Thyroid gland (tissue), 4 donors: ENCODE results near the gene SNRPE. TPM values are rescaled to one million over a fixed set of nuclear protein-coding genes. Genes with fewer than 3 reads are reported as not detected.
"Not testable (repeated sequence)": the region's sequence is repeated elsewhere in the genome, so short reads cannot be mapped to it uniquely, and the experiment has no call there.

Experiments
- DNase-seq, 2 donors: peaks; one replicate each; pipeline ENCODE4 v3.0.0-alpha.2; 2019
- H3K27ac ChIP-seq, 3 donors: fragments of 200-600 bp; sonication (generic); 1 replicate in 2 of 3; 2 replicates in 1 of 3; pipeline ENCODE4 v1.5.1; 2016 to 2019; ENCODE audit warnings: mild to moderate bottlenecking in 1 of 3, moderate library complexity in 1 of 3
- H3K27me3 ChIP-seq: fragments of 200-600 bp; sonication (generic); one replicate; pipeline ENCODE4 v1.5.1; 2019
- H3K36me3 ChIP-seq, 2 donors: fragments of 200-600 bp; sonication (generic); one replicate each; pipeline ENCODE4 v1.5.1; 2016 to 2019
- H3K4me1 ChIP-seq, 2 donors: fragments of 200-600 bp; sonication (generic); one replicate each; pipeline ENCODE4 v1.5.1; 2017 to 2019
- H3K4me3 ChIP-seq, 3 donors: fragments of 200-600 bp; sonication (generic); replicated peaks in 1 of 3; 1 replicate in 2 of 3; 2 replicates in 1 of 3; pipeline ENCODE4 v1.5.1; 2016; ENCODE audit warnings: mild to moderate bottlenecking in 1 of 3
- H3K9me3 ChIP-seq: fragments of 200-600 bp; sonication (generic); one replicate; pipeline ENCODE4 v1.5.1; 2017
- POLR2A ChIP-seq, 2 donors: fragments of 450-650 bp; IDR thresholded peaks; one replicate each; pipeline ENCODE4 v1.6.1; 2017; ENCODE audit warnings: antibody characterized with exemption in 2 of 2, mild to moderate bottlenecking in 2 of 2, moderate library complexity in 1 of 2
- WGBS, 2 donors: methylation state at CpG; one replicate each; pipeline ENCODE4 v1.1.5; 2017; 5-methylcytosine and 5-hydroxymethylcytosine counted together
- intact Hi-C: fragments of 100-400 bp; cut with DNase I; formaldehyde crosslinking; loops from one replicate; pipeline ENCODE4 v1.15.1; 2023
- total RNA-seq, 4 donors: library from RNA; depleted of rRNA; stranded (reverse); fragments of >200 nt; gene quantifications; one replicate each; pipeline ENCODE4 v1.2.3, GENCODE V29; 2016
- TF ChIP-seq, protein P1 (sequence below), 6 experiments: fragments of 200-600 bp in 3 of 6; fragments of 450-650 bp in 3 of 6; sonication (generic) in 3 of 6; IDR thresholded peaks; one replicate each; pipeline ENCODE4 v1.5.1; 2016 to 2019; ENCODE audit warnings: antibody characterized with exemption in 6 of 6, mild to moderate bottlenecking in 2 of 6, inconsistent platforms in 1 of 6, moderate library complexity in 1 of 6

The SNRPE gene
- total RNA-seq, 4 donors from 2014 or later, result 21.9 to 54.7 (median 38.5) TPM

DNA sequence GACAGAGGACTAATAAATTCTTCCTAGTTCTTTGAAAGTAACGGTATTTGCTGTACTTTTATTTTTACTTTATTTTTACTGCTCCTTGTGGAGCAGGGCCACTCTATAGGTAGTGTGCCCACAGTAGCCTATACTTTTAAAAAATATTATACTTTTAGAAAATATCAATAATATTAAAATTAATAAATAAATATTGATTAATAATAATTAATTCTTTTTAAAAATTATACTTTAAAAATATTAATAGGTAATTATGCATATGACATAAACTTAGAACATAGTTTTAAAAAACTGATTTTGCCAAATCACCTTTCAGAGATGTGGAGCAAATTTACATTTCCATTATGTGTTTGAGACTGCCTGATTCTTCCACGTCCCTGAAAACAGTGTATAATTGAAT is 35.2 kb upstream of the SNRPE start:
- Histone ChIP-seq H3K27ac (no peak overlapping the region), H3K4me3 (no peak overlapping the region), H3K4me1 (no peaks in the 10 kb centered on the region), H3K27me3 (no peaks in the 10 kb centered on the region), H3K36me3 (peaks cover 37 to 46% of the 10 kb centered on the region in 2 donors), H3K9me3 (no peaks in the 10 kb centered on the region)
- TF ChIP-seq POLR2A (IDR thresholded peaks at IDR 0.05), result no peak
- TF ChIP-seq, protein P1, sequence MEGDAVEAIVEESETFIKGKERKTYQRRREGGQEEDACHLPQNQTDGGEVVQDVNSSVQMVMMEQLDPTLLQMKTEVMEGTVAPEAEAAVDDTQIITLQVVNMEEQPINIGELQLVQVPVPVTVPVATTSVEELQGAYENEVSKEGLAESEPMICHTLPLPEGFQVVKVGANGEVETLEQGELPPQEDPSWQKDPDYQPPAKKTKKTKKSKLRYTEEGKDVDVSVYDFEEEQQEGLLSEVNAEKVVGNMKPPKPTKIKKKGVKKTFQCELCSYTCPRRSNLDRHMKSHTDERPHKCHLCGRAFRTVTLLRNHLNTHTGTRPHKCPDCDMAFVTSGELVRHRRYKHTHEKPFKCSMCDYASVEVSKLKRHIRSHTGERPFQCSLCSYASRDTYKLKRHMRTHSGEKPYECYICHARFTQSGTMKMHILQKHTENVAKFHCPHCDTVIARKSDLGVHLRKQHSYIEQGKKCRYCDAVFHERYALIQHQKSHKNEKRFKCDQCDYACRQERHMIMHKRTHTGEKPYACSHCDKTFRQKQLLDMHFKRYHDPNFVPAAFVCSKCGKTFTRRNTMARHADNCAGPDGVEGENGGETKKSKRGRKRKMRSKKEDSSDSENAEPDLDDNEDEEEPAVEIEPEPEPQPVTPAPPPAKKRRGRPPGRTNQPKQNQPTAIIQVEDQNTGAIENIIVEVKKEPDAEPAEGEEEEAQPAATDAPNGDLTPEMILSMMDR (IDR thresholded peaks at IDR 0.05), result no peak
- no peak for DNase-seq
- intact Hi-C loops, result no loop called here
- WGBS, 2 donors, result 96 to 97% methylated on average over 2 of the region's 2 CpGs

DNA sequence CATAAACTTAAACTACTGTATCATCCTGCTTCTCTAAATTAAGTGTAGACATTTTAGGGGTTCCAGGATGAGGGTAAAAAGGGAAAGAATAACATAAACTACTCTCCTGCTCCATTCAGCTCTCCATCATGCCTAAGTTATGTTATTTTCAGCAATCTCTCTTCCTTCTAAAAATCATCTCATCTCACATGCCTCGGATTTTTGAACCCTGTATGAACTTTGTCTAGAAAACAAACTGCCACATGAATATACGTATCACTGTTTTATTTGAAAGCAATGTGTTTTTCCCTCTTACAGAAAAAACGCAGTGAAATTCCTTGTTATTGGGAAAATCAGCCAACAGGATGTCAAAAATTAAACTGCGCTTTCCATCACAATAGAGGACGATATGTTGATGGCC is 33.4 kb upstream of the SNRPE start:
- TF ChIP-seq, protein P1 (IDR thresholded peaks at IDR 0.05), result no peak
- no peak for TF ChIP-seq POLR2A (IDR thresholded peaks at IDR 0.05)
- intact Hi-C loops, result no loop called here
- no peaks in the 10 kb centered on the region for H3K27me3 ChIP-seq
- H3K4me1 ChIP-seq, result no peaks in the 10 kb centered on the region
- H3K4me3 ChIP-seq, result no peak overlapping the region
- H3K36me3 ChIP-seq, result peaks cover 43 to 51% of the 10 kb centered on the region in 2 donors
- 79 to 88% methylated on average over 5 of the region's 5 CpGs for WGBS, 2 donors
- no peak for DNase-seq
- no peaks in the 10 kb centered on the region for H3K9me3 ChIP-seq
- H3K27ac ChIP-seq, result no peak overlapping the region

DNA sequence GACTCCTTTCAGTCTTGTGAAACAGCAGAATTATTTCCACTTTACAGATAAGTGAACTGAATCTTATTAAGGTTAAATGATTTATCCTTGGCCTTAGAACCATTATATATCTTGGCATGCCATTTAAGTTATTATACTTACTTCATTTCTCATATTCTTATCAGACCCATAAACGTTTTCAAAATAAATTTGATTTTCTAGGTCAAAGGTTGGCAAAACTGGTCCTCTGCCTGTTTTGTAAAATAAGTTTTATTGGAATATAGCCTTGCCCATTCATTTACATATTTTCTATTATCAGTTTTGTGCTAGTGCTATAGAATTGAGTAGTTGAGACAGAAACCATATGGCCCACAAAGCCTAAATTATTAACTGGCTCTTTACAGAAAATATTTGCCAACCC is 32.9 kb upstream of the SNRPE start:
- H3K36me3 ChIP-seq, result peaks cover 43 to 54% of the 10 kb centered on the region in 2 donors
- peak overlapping the region in 1 of 3 donors; percentile 22 for H3K27ac ChIP-seq
- no peak overlapping the region for H3K4me3 ChIP-seq
- H3K4me1 ChIP-seq, result no peaks in the 10 kb centered on the region
- H3K9me3 ChIP-seq, result no peaks in the 10 kb centered on the region
- TF ChIP-seq, protein P1 (IDR thresholded peaks at IDR 0.05), result no peak
- no peak for TF ChIP-seq POLR2A (IDR thresholded peaks at IDR 0.05)
- 58 to 69% methylated on average over 1 of the region's 1 CpG for WGBS, 2 donors
- intact Hi-C loops, result no loop called here
- H3K27me3 ChIP-seq, result no peaks in the 10 kb centered on the region
- no peak for DNase-seq

DNA sequence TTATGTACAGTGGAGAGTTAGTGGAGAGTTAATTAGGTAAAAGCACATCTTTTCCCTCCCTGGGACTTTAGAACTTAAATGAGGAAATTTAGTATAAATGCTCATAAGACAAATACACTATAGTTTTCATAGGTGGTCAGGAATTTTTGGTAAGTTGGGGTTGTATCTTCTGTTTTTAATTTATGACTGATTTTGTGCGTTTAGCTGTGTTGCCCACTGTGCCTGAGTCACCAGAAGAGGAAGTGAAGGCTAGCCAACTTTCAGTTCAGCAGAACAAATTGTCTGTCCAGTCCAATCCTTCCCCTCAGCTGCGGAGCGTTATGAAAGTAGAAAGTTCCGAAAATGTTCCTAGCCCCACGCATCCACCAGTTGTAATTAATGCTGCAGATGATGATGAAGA is 32.2 kb upstream of the SNRPE start:
- WGBS, 2 donors, result 76 to 86% methylated on average over 5 of the region's 5 CpGs
- intact Hi-C loops, H3K27me3 ChIP-seq, H3K9me3 ChIP-seq, DNase-seq, H3K4me3 ChIP-seq, H3K4me1 ChIP-seq: not testable (repeated sequence)
- Histone ChIP-seq H3K36me3 (peaks cover 50 to 61% of the 10 kb centered on the region in 2 donors), H3K27ac (peak overlapping the region in 2 of 3 donors; percentile 16 to 22)

DNA sequence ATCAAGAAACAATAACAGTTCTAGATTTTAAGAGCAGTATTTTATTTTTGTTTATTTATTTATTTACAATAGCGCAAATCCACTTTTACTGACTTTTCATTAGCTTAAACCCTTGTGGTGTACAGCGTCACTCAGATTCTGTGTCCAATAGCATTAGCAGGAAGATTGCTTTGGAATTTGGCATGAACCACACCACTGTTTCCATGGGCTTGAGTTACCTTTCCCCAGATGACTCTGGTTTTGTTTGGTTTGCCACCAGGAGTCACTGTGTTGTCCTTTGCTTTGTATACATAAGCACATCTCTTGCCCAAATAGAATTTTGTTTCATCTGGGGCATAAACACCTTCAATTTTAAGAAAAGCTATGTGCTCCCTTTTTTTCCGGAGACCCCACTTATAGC is 25.9 kb upstream of the SNRPE start:
- Histone ChIP-seq H3K4me1 (peaks cover 8 to 14% of the 10 kb centered on the region in 2 donors), H3K4me3 (no peak overlapping the region), H3K27ac (no peak overlapping the region), H3K36me3 (peaks cover 70 to 76% of the 10 kb centered on the region in 2 donors), H3K9me3 (no peaks in the 10 kb centered on the region), H3K27me3 (no peaks in the 10 kb centered on the region)
- DNase-seq, result no peak
- TF ChIP-seq POLR2A (IDR thresholded peaks at IDR 0.05), result no peak
- TF ChIP-seq, protein P1 (IDR thresholded peaks at IDR 0.05), result no peak
- intact Hi-C loops, result no loop called here
- WGBS, 2 donors, result 93 to 98% methylated on average over 3 of the region's 3 CpGs

DNA sequence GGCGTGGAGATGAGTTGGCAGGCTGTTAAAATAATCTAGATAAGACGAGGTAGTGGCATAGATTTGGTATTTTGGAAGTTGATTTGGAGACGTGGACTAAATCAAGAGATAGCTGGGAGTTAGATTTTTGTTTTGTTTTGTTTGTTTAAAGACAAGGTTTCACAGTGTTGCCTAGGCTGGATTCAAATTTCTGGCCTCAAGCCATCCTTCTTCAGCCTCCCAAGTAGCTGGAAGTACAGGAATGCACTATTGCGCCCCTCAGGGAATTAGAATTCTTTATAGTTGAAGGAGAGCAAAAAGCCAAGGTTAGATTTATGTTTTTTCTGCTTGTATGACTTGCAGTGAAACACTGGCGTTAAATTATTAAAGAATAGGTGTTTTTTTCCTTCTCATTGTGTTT is 22.3 kb upstream of the SNRPE start:
- peak; percentile 67 to 70 for DNase-seq
- TF ChIP-seq POLR2A (IDR thresholded peaks at IDR 0.05), result no peak
- TF ChIP-seq, protein P1 (IDR thresholded peaks at IDR 0.05), result no peak
- no peaks in the 10 kb centered on the region for H3K27me3 ChIP-seq
- no peak overlapping the region for H3K4me3 ChIP-seq
- intact Hi-C loops, result no loop called here
- peaks cover 50 to 62% of the 10 kb centered on the region in 2 donors for H3K36me3 ChIP-seq
- 38 to 40% methylated on average over 5 of the region's 5 CpGs for WGBS, 2 donors
- no peaks in the 10 kb centered on the region for H3K9me3 ChIP-seq
- H3K4me1 ChIP-seq, result peaks cover 8 to 14% of the 10 kb centered on the region in 2 donors
- peak overlapping the region; percentile 6 to 24 (median 18) for H3K27ac ChIP-seq
